CD4-positive, alpha-beta T cell treated with Interferon alpha-2 for 1 hour (primary cell): Measurements from ENCODE around the gene PCYT2.

Experiments
- DNase-seq, 2 donors: peaks; one replicate each; pipeline ENCODE4 v3.0.0-alpha.2; 2020 to 2022

PCYT2 gene

GRCh38 chr17:81911277-81911961 is at the start of gene PCYT2:
PCYT2 (minus strand) TSS chr17:81911399; CDS start chr17:81911355, 44 bp downstream.
- DNase-seq = peak; percentile 92 to 95

- no peak for DNase-seq
Measured at GRCh38 chr17:81960130-81960958, 49.1 kb upstream of the PCYT2 start.

GRCh38 chr17:81959362-81960129 is 48.3 kb upstream of the PCYT2 start:
- peak; percentile 78 to 89 for DNase-seq

GRCh38 chr17:81958633-81959342 is 47.6 kb upstream of the PCYT2 start:
- no peak for DNase-seq

- no peak for DNase-seq
Measured at GRCh38 chr17:81957691-81958432, 46.7 kb upstream of the PCYT2 start.

- DNase-seq = no peak
Measured at GRCh38 chr17:81956607-81957589, 45.7 kb upstream of the PCYT2 start.

GRCh38 chr17:81955756-81956544 is 44.8 kb upstream of the PCYT2 start:
- no peak for DNase-seq

GRCh38 chr17:81955058-81955681 is 44.0 kb upstream of the PCYT2 start:
- no peak for DNase-seq

GRCh38 chr17:81954131-81955057 is 43.2 kb upstream of the PCYT2 start:
- DNase-seq = no peak

GRCh38 chr17:81953443-81953842 is 42.2 kb upstream of the PCYT2 start:
- peak in 1 of 2 donors; percentile 11 for DNase-seq

- no peak for DNase-seq
Measured at GRCh38 chr17:81952792-81953228, 41.6 kb upstream of the PCYT2 start.

GRCh38 chr17:81951785-81952684 is 40.8 kb upstream of the PCYT2 start:
- no peak for DNase-seq

- DNase-seq = no peak
Measured at GRCh38 chr17:81950501-81950900, 39.3 kb upstream of the PCYT2 start.

GRCh38 chr17:81948635-81949378 is 37.6 kb upstream of the PCYT2 start:
- no peak for DNase-seq

- DNase-seq = no peak
Measured at GRCh38 chr17:81947189-81947588, 36.0 kb upstream of the PCYT2 start, which contains the start of gene MYADML2. MYADML2 (minus strand) TSS chr17:81947233; CDS start chr17:81941741, 5,492 bp downstream.

- DNase-seq = no peak
Measured at GRCh38 chr17:81944858-81945257, 33.7 kb upstream of the PCYT2 start.
